ENCODE measurements around the gene CDC42BPG.

Gene CDC42BPG

GRCh38 chr11:64790205-64791095, 54.0 kb downstream of the CDC42BPG start:
- Histone ChIP-seq H2AFZ (ENCODE audit: low read length) (no peak overlapping the region), H3K4me2 (ENCODE audit: low read depth, low read length) (no peak overlapping the region), H3F3A (ENCODE audit: insufficient read depth, low read length) (no peaks in the 10 kb centered on the region), H3K79me2 (ENCODE audit: low read length) (no peaks in the 10 kb centered on the region), H3K9me2 (replicated peaks; ENCODE audit: insufficient read depth, low read length) (no peaks in the 10 kb centered on the region), H3K9ac (ENCODE audit: low read length) (no peak overlapping the region), H3K4me1 (ENCODE audit: low read length) (no peaks in the 10 kb centered on the region), H4K20me1 (ENCODE audit: insufficient read depth, low read length) (no peaks in the 10 kb centered on the region), H3K27ac (ENCODE audit: low read length) (no peak overlapping the region), H3K9me3 (replicated peaks; ENCODE audit: insufficient read depth, low read length) (no peaks in the 10 kb centered on the region), H3K36me3 (replicated peaks; ENCODE audit: insufficient read depth, low read length) (no peaks in the 10 kb centered on the region), H3K27me3 (replicated peaks; ENCODE audit: insufficient read depth, low read length) (no peaks in the 10 kb centered on the region), H3K4me3 (ENCODE audit: low read length) (no peak overlapping the region)
- TF ChIP-seq EZH2 (optimal IDR thresholded peaks at IDR 0.05; ENCODE audit: low read depth, low read length) (no peak), EZH2phosphoT487 (IDR thresholded peaks at IDR 0.05; ENCODE audit: low read length) (no peak), CTCF (IDR thresholded peaks at IDR 0.05; ENCODE audit: low read length) (no peak)
- DNase-seq = no peak

GRCh38 chr11:64789331-64790204, 54.9 kb downstream of the CDC42BPG start:
- no peak overlapping the region for H3K27ac ChIP-seq (ENCODE audit: low read length)
- no peak overlapping the region for H2AFZ ChIP-seq (ENCODE audit: low read length)
- no peak overlapping the region for H3K4me2 ChIP-seq (ENCODE audit: low read depth, low read length)
- H3K79me2 ChIP-seq (ENCODE audit: low read length) = no peaks in the 10 kb centered on the region
- no peaks in the 10 kb centered on the region for H3K27me3 ChIP-seq (replicated peaks; ENCODE audit: insufficient read depth, low read length)
- no peak overlapping the region for H3K9ac ChIP-seq (ENCODE audit: low read length)
- no peak for TF ChIP-seq EZH2 (optimal IDR thresholded peaks at IDR 0.05; ENCODE audit: low read depth, low read length)
- TF ChIP-seq EZH2phosphoT487 (IDR thresholded peaks at IDR 0.05; ENCODE audit: low read length) = no peak
- TF ChIP-seq CTCF (IDR thresholded peaks at IDR 0.05; ENCODE audit: low read length) = no peak
- no peak overlapping the region for H3K4me3 ChIP-seq (ENCODE audit: low read length)
- no peaks in the 10 kb centered on the region for H3F3A ChIP-seq (ENCODE audit: insufficient read depth, low read length)
- no peaks in the 10 kb centered on the region for H3K9me3 ChIP-seq (replicated peaks; ENCODE audit: insufficient read depth, low read length)
- no peaks in the 10 kb centered on the region for H4K20me1 ChIP-seq (ENCODE audit: insufficient read depth, low read length)
- H3K9me2 ChIP-seq (replicated peaks; ENCODE audit: insufficient read depth, low read length) = no peaks in the 10 kb centered on the region
- DNase-seq = no peak
- H3K36me3 ChIP-seq (replicated peaks; ENCODE audit: insufficient read depth, low read length) = no peaks in the 10 kb centered on the region
- H3K4me1 ChIP-seq (ENCODE audit: low read length) = no peaks in the 10 kb centered on the region

- Histone ChIP-seq H3K4me3 (ENCODE audit: low read length) (no peak overlapping the region), H3F3A (ENCODE audit: insufficient read depth, low read length) (no peaks in the 10 kb centered on the region), H3K36me3 (replicated peaks; ENCODE audit: insufficient read depth, low read length) (no peaks in the 10 kb centered on the region), H3K79me2 (ENCODE audit: low read length) (no peaks in the 10 kb centered on the region), H2AFZ (ENCODE audit: low read length) (no peak overlapping the region), H3K9me2 (replicated peaks; ENCODE audit: insufficient read depth, low read length) (no peaks in the 10 kb centered on the region), H3K9ac (ENCODE audit: low read length) (no peak overlapping the region), H3K9me3 (replicated peaks; ENCODE audit: insufficient read depth, low read length) (no peaks in the 10 kb centered on the region), H3K27me3 (replicated peaks; ENCODE audit: insufficient read depth, low read length) (no peaks in the 10 kb centered on the region), H3K27ac (ENCODE audit: low read length) (no peak overlapping the region), H4K20me1 (ENCODE audit: insufficient read depth, low read length) (no peaks in the 10 kb centered on the region), H3K4me1 (ENCODE audit: low read length) (no peaks in the 10 kb centered on the region), H3K4me2 (ENCODE audit: low read depth, low read length) (no peak overlapping the region)
- TF ChIP-seq EZH2phosphoT487 (IDR thresholded peaks at IDR 0.05; ENCODE audit: low read length) (no peak), EZH2 (optimal IDR thresholded peaks at IDR 0.05; ENCODE audit: low read depth, low read length) (no peak), CTCF (IDR thresholded peaks at IDR 0.05; ENCODE audit: low read length) (no peak)
- no peak for DNase-seq
These were observed 55.9 kb downstream of the CDC42BPG start for GRCh38 chr11:64788321-64789215.
